GM23248 (cell line): ENCODE measurements around the gene TMPRSS11B. TPM values are rescaled to one million over a fixed set of nuclear protein-coding genes. Genes with fewer than 3 reads are reported as not detected.

ENCODE experiments used
- DNase-seq: peaks from one replicate; pipeline ENCODE4 v3.0.0-alpha.2; 2015
- H2AFZ ChIP-seq: fragments of 200-600 bp; sonication (generic); 2 replicates; pipeline ENCODE4 v1.6.1; 2016; ENCODE audit warnings: antibody characterized with exemption
- H3F3A ChIP-seq: fragments of 200-600 bp; sonication (generic); 2 replicates; pipeline ENCODE4 v1.6.1; 2016; ENCODE audit warnings: mild to moderate bottlenecking, antibody characterized with exemption, mixed run types; ENCODE audit not compliant: insufficient read depth
- H3K27ac ChIP-seq: fragments of 200-600 bp; sonication (generic); 2 replicates; pipeline ENCODE4 v1.5.1; 2016; ENCODE audit warnings: mild to moderate bottlenecking
- H3K27me3 ChIP-seq: fragments of 200-600 bp; sonication (generic); replicated peaks from 2 replicates; pipeline ENCODE4 v1.6.1; 2016; ENCODE audit warnings: mild to moderate bottlenecking; ENCODE audit not compliant: insufficient read depth
- H3K36me3 ChIP-seq: fragments of 200-600 bp; sonication (generic); 2 replicates; pipeline ENCODE4 v1.6.1; 2016; ENCODE audit warnings: low read depth, mild to moderate bottlenecking
- H3K4me1 ChIP-seq: fragments of 200-600 bp; sonication (generic); 2 replicates; pipeline ENCODE4 v1.6.1; 2016; ENCODE audit warnings: mild to moderate bottlenecking; ENCODE audit not compliant: insufficient read depth
- H3K4me2 ChIP-seq: fragments of 200-600 bp; sonication (generic); one replicate; pipeline ENCODE4 v1.6.1; 2016; ENCODE audit warnings: mild to moderate bottlenecking; ENCODE audit not compliant: unreplicated experiment
- H3K4me3 ChIP-seq: fragments of 200-600 bp; sonication (generic); 2 replicates; pipeline ENCODE4 v1.5.1; 2016; ENCODE audit warnings: mild to moderate bottlenecking
- H3K79me2 ChIP-seq: fragments of 200-600 bp; sonication (generic); 2 replicates; pipeline ENCODE4 v1.6.1; 2016; ENCODE audit warnings: mild to moderate bottlenecking; ENCODE audit not compliant: insufficient read depth
- H3K9ac ChIP-seq: fragments of 200-600 bp; sonication (generic); 2 replicates; pipeline ENCODE4 v1.6.1; 2016; ENCODE audit warnings: mild to moderate bottlenecking
- H3K9me2 ChIP-seq: fragments of 200-600 bp; sonication (generic); 2 replicates; pipeline ENCODE4 v1.6.1; 2016; ENCODE audit warnings: mixed run types, mild to moderate bottlenecking, moderate library complexity; ENCODE audit not compliant: insufficient read depth
- H3K9me3 ChIP-seq: fragments of 200-600 bp; sonication (generic); one replicate; pipeline ENCODE4 v1.6.1; 2017; ENCODE audit warnings: low read depth
- H4K20me1 ChIP-seq: fragments of 200-600 bp; sonication (generic); 2 replicates; pipeline ENCODE4 v1.6.0; 2016; ENCODE audit not compliant: insufficient read depth
- EZH2 ChIP-seq: fragments of 200-600 bp; sonication (generic); IDR thresholded peaks from 2 replicates; pipeline ENCODE4 v1.6.1; 2018; ENCODE audit warnings: antibody characterized with exemption, mild to moderate bottlenecking; ENCODE audit not compliant: insufficient read depth, poor library complexity, severe bottlenecking
- EZH2phosphoT487 ChIP-seq: fragments of 200-600 bp; sonication (generic); IDR thresholded peaks from 2 replicates; pipeline ENCODE4 v1.6.1; 2018; ENCODE audit warnings: antibody characterized with exemption, moderate library complexity, mild to moderate bottlenecking, low read depth; ENCODE audit not compliant: insufficient read depth
- WGBS, 2 experiments: methylation state at CpG; one replicate each; pipeline ENCODE4 v1.1.6; 2015 to 2017; ENCODE audit warnings: low lambda C conversion rate in 2 of 2, low coverage in 1 of 2; ENCODE audit errors: missing lambda C conversion rate in 2 of 2; 5-methylcytosine and 5-hydroxymethylcytosine counted together
- in situ Hi-C: fragments of 300-500 bp; cut with MboI; formaldehyde crosslinking; loops from 2 replicates; pipeline ENCODE4 v1.15.0; 2020
- polyA plus RNA-seq: library from polyadenylated mRNA; unstranded; fragments of >200 nt; fragmentation: Nextera tagmentation; extraction: Ambion mirVana; gene quantifications from 2 replicates; pipeline ENCODE4 v1.2.1, GENCODE V29; 2016
- total RNA-seq: library from RNA; depleted of rRNA; stranded (reverse); fragments of >200 nt; shearing (Covaris generic); gene quantifications from 2 replicates; pipeline ENCODE4 v1.2.3, GENCODE V29; 2014

TMPRSS11B gene
- total and polyA plus RNA-seq, 2 experiments from 2014 or later: not detected

DNA sequence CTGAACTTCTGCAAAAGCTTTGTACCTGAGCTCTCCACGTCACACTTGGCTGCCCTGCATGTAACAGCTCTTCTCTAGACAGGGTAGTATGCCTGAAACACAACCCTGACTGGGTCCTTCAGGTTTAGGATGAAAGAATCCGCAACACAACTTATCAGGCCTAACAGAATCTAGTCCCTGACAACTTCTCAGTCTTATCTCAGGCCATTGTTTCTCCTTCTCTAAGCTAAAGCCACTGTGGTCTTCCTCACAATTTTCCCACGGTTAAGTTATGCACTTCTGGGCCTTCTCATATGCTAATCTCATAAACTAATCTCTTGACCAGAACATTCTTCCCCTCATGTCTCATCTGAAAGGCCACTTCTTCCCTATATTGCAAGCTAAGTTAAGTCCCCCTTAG, 10.8 kb upstream of the TMPRSS11B start:
- TF ChIP-seq EZH2: no peak
- no peak for TF ChIP-seq EZH2phosphoT487
- Histone ChIP-seq H3K9me2 (no peaks in the 10 kb centered on the region), H3F3A (no peaks in the 10 kb centered on the region), H3K4me2 (no peak overlapping the region), H3K27ac (no peak overlapping the region), H3K27me3 (no peaks in the 10 kb centered on the region; the same call in 1 of the 2 replicates), H3K79me2 (no peaks in the 10 kb centered on the region), H3K4me3 (no peak overlapping the region), H3K36me3 (no peaks in the 10 kb centered on the region), H3K9ac (no peak overlapping the region), H4K20me1 (no peaks in the 10 kb centered on the region), H3K9me3 (no peaks in the 10 kb centered on the region), H2AFZ (no peak overlapping the region), H3K4me1 (no peaks in the 10 kb centered on the region)
- WGBS, 2 experiments: 21 to 24% methylated on average over 3 of the region's 3 CpGs
- DNase-seq: no peak
- in situ Hi-C loops: no loop called here

DNA sequence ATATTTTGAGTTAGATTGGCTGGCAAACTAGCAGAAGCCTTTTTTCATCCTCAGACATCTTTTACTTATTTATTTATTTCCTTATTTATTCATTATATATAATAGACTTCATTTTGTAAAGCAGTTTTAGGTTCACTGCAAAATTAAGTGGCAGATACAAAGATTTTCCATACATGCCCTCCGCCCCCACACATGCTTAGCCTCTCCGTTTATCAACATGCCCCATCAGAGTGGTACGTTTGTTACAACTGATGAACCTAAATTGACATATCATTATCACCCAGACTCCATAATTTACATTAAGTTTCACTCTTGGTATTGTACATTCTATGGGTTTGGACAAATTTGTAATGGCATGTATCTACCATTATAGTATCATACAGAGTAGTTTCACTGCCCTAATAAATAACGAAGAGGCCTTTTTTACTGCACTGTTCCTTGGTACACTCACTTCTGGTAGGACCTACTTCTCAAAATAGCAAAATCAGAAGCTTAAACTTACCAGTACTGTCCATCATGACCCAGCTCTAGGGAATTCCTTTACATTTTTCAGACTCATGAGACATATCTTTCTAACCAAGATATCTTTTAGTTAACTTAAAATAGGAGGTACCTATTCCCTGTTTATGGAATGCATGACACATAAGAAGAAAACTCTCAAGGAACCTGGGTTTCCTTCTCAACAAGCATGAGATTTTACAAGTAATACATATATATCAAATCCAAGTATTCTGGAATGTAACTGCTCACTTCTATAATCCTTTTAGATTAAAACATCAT, 4.8 kb upstream of the TMPRSS11B start:
- DNase-seq: no peak
- Histone ChIP-seq H3K4me1 (no peaks in the 10 kb centered on the region), H3K9me3 (no peaks in the 10 kb centered on the region), H3K4me3 (no peak overlapping the region), H3F3A (no peaks in the 10 kb centered on the region), H3K9me2 (no peaks in the 10 kb centered on the region), H2AFZ (no peak overlapping the region), H3K9ac (no peak overlapping the region), H3K79me2 (no peaks in the 10 kb centered on the region), H3K36me3 (no peaks in the 10 kb centered on the region), H4K20me1 (no peaks in the 10 kb centered on the region), H3K4me2 (no peak overlapping the region), H3K27me3 (no peaks in the 10 kb centered on the region; the same call in 1 of the 2 replicates), H3K27ac (no peak overlapping the region)
- 30 to 40% methylated on average over 4 of the region's 4 CpGs for WGBS, 2 experiments
- TF ChIP-seq EZH2 (no peak), EZH2phosphoT487 (no peak)
- in situ Hi-C loops: no loop called here

DNA sequence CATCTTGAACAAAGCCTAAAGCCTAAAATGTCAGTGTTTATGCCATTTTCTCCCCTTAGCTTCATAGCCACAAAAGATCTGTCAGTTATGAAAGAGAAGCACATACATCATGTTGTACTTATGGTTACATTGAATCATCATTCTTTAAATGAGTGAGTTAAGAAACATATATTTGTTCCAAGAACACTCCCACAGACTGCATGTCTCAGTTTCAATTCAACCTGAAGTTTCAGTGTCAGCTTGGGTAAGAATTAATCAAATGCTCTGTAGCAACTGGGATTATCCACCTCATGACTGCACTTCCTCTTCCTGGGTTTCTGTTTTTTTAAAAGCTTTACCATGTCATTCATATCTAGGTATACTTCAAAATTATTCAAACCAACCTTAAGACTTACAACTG, 3.9 kb upstream of the TMPRSS11B start:
- in situ Hi-C loops: no loop called here
- Histone ChIP-seq H3K79me2 (no peaks in the 10 kb centered on the region), H4K20me1 (no peaks in the 10 kb centered on the region), H3K9me2 (no peaks in the 10 kb centered on the region), H3K4me1 (no peaks in the 10 kb centered on the region), H3F3A (no peaks in the 10 kb centered on the region), H3K4me3 (no peak overlapping the region), H3K27ac (no peak overlapping the region), H3K9me3 (no peaks in the 10 kb centered on the region), H2AFZ (no peak overlapping the region), H3K4me2 (no peak overlapping the region), H3K9ac (no peak overlapping the region), H3K36me3 (no peaks in the 10 kb centered on the region), H3K27me3 (no peaks in the 10 kb centered on the region; the same call in 1 of the 2 replicates)
- no peak for TF ChIP-seq EZH2phosphoT487
- no peak for DNase-seq

DNA sequence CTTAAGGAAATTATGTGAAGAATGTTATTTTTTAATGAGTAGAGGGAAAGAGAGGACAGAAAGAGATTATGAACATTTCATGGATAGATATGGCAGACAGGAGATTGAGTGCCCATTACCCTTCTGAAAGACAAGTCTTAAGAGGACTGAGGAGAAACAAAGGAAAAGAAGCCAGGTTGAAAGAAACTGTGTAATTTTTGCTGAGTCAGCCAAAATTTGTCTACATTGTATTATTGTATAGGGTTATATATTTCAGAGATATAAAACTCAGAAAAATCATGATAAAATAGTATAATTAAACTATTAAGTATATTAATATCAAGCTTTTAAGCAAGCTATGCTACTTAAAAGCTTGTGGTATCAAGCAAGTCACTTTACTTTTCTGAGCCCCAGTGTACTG, 4.9 kb downstream of the TMPRSS11B start:
- H3K9ac ChIP-seq: no peak overlapping the region
- TF ChIP-seq EZH2 (no peak), EZH2phosphoT487 (no peak)
- no peaks in the 10 kb centered on the region for H3F3A ChIP-seq
- no peaks in the 10 kb centered on the region for H3K79me2 ChIP-seq
- H4K20me1 ChIP-seq: no peaks in the 10 kb centered on the region
- no peak overlapping the region for H3K4me3 ChIP-seq
- H3K27ac ChIP-seq: no peak overlapping the region
- no peaks in the 10 kb centered on the region for H3K9me2 ChIP-seq
- no peak overlapping the region for H3K4me2 ChIP-seq
- no peaks in the 10 kb centered on the region for H3K9me3 ChIP-seq
- in situ Hi-C loops: no loop called here
- H2AFZ ChIP-seq: no peak overlapping the region
- no peaks in the 10 kb centered on the region for H3K4me1 ChIP-seq
- H3K27me3 ChIP-seq: no peaks in the 10 kb centered on the region
- no peaks in the 10 kb centered on the region for H3K36me3 ChIP-seq
- DNase-seq: no peak

DNA sequence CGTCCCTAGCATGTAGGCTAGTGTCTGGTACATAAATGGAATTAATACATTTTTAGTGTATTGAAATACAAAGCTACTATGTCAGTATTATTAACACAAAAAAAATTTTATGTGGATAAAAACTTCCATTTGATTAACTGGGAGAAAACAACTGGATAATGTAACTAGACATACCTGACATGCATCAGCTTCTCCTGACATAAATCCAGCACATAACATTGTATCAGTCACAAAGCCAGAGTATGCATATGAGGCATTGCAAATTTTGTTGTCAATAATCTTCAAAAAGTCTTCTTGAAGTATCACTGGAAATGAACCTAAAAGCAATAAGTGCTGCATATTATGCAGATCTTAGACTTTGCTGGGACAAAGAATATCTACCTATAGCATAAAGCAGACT, 16.9 kb downstream of the TMPRSS11B start:
- H3K9me3 ChIP-seq: no peaks in the 10 kb centered on the region
- no peak overlapping the region for H3K4me3 ChIP-seq
- no peaks in the 10 kb centered on the region; the same call in 1 of the 2 replicates for H3K27me3 ChIP-seq
- WGBS, 2 experiments: 0% methylated on average over 1 of the region's 1 CpG
- TF ChIP-seq EZH2phosphoT487 (no peak), EZH2 (no peak)
- DNase-seq: no peak
- H3F3A ChIP-seq: no peaks in the 10 kb centered on the region
- H3K4me2 ChIP-seq: no peak overlapping the region
- no peak overlapping the region for H2AFZ ChIP-seq
- H3K27ac ChIP-seq: no peak overlapping the region
- H3K79me2 ChIP-seq: no peaks in the 10 kb centered on the region
- H3K9me2 ChIP-seq: no peaks in the 10 kb centered on the region
- H3K4me1 ChIP-seq: no peaks in the 10 kb centered on the region
- in situ Hi-C loops: no loop called here
- H4K20me1 ChIP-seq: no peaks in the 10 kb centered on the region
- H3K9ac ChIP-seq: no peak overlapping the region
- H3K36me3 ChIP-seq: no peaks in the 10 kb centered on the region
